Measurements from ENCODE around the gene TMEM214.

TMEM214 gene

GRCh38 chr2:27032495-27033252 lies at the start of gene TMEM214:
TSS of gene TMEM214 (plus strand) at chr2:27032965. CDS start at chr2:27033016, 51 bp downstream.
- peak; percentile 74 for DNase-seq

DNA sequence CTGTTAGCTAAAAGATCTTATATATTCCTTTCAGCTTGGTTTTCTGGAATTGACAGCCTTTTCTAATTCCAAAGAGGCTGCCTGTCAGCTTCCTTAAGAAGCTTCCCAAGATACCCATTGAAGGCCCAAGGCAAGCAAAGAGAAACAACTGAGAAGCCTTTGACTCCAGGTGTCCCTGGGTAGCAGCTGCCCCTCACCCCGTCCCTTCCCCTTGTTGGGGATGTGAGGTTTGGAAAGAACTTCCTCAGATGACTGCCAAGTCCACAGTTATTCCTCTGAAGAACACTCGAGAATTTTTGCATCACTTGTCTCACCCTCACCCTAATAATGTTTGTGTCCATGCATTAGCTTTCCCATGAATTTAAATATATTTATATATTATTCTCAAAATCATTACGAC lies 49.0 kb upstream of the TMEM214 start:
- no peak for DNase-seq

- no peak for DNase-seq
Measured at GRCh38 chr2:26985807-26986206, 47.0 kb upstream of the TMEM214 start.

DNA sequence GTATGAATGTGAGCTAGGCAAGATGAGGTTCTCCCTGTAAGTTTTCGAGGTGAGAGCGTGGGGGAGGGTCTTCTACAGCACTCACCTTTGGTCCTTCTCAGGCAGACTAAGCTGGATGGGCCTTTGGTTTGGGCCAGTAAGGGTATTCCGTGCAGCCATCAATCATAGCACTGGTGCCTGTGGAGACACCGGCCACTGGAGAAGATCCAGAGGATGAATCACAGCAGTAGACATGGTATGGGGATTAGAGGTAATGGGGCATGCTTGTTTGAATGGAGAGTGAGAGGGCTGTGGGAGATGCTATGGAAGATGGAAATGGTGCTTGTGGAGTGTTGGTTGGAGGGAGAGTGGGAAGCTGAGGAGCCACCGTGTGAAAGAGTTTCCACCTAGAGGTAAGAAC lies 46.2 kb upstream of the TMEM214 start:
- DNase-seq = no peak

- no peak for DNase-seq
Measured at GRCh38 chr2:26988058-26988860, 44.5 kb upstream of the TMEM214 start.

GRCh38 chr2:26989156-26989555 lies 43.6 kb upstream of the TMEM214 start:
- DNase-seq = no peak

DNA sequence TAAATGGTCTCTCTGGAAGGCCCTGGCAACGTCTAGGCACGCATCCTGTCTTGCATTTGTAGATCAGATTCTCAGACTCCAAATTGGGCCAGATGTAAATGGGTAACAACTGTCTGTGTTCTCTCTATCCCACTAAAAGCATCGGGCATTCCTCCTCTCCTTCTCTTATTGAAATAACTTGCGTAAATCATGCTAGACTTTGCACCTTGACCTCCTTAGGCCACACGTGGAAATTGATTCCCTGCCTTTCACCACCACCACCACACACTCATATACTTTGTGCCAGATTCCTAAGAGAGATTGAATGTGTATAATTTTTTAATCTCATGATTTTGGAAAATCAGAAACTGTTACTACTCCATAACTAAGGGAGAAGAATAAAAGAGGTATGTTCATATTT lies 41.0 kb upstream of the TMEM214 start:
- no peak for DNase-seq

- no peak for DNase-seq
Measured at GRCh38 chr2:26993768-26994167, 39.0 kb upstream of the TMEM214 start.

DNA sequence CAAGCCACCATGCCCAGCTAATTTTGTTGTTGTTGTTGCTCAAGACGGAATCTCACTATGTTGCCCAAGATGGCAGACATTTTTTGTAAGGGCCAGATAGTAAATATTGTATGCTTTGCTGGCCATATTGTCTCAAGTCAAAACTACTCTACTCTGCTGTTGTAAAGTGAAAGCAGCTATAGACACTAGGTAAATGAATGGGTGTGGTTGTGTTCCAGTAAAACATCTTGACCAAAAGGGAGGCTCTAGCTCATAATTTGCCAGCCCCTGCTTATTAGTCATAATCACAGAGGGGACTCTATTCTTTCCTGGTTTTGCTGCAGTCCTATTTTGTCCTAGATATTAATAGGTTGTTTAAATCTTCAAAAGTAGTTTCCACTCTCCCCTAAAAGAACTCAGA lies 37.8 kb upstream of the TMEM214 start:
- DNase-seq = no peak

GRCh38 chr2:26997394-26997793 lies 35.4 kb upstream of the TMEM214 start:
- DNase-seq = no peak

- no peak for DNase-seq
Measured at GRCh38 chr2:26998323-26998722, 34.4 kb upstream of the TMEM214 start.

- no peak for DNase-seq
Measured at GRCh38 chr2:27000228-27000627, 32.5 kb upstream of the TMEM214 start.

DNA sequence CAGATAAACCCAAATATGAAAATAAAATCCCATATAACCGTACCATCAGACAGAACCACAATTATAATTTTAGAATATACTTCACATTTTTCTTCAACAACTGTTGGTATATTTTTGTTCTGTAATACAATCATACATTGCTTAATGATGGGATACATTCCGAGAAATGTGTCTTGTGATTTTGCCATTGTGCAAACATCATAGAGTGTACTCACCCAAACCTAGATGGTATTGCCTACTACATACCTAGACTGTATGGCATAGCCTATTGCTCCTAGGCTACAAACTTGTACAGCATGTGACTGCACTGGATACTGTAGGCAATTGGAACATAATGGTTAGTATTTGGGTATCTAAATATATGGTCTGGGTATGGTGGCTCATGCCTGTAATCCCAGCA lies 31.8 kb upstream of the TMEM214 start:
- no peak for DNase-seq

GRCh38 chr2:27001950-27002349 lies 30.8 kb upstream of the TMEM214 start:
- no peak for DNase-seq

DNA sequence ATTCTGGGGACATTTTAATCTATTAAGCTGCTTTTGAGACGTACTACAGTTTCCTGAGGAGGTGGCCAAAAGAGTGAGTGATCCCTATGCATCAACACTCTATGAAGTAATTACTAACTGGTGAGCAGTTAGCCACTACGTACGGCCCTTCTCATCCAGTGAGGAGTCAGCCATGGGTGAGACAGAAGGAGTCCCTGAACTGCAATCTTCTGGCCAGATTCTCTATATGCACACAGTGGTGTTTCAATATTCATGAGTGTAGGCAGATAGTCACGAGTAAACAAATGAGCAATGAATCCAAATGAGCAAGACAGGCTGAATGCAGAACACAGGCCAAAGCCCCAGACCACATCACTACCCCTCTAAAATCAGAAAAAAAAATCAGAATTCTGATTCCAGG lies 29.8 kb upstream of the TMEM214 start:
- no peak for DNase-seq

DNA sequence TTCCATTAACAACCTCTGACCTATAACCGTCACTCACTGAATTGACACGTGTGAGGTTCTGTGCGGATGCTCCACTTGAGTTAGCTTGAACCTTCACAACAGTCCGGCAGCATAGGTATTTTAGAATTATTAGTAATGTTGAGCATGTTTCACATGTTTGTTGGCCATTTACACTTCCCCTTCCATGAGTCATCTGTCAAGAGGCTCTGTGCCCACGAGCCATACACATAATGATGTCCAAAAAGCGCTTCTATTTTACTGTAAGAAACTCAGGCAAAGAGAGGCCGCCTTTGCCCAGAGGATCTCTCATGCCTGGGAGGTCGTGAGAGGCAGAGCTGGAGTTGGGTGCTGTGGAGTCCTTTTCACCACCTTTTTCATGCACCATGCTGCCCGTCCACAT lies 28.9 kb upstream of the TMEM214 start:
- no peak for DNase-seq

GRCh38 chr2:27006602-27007415 lies 26.0 kb upstream of the TMEM214 start:
- no peak for DNase-seq

DNA sequence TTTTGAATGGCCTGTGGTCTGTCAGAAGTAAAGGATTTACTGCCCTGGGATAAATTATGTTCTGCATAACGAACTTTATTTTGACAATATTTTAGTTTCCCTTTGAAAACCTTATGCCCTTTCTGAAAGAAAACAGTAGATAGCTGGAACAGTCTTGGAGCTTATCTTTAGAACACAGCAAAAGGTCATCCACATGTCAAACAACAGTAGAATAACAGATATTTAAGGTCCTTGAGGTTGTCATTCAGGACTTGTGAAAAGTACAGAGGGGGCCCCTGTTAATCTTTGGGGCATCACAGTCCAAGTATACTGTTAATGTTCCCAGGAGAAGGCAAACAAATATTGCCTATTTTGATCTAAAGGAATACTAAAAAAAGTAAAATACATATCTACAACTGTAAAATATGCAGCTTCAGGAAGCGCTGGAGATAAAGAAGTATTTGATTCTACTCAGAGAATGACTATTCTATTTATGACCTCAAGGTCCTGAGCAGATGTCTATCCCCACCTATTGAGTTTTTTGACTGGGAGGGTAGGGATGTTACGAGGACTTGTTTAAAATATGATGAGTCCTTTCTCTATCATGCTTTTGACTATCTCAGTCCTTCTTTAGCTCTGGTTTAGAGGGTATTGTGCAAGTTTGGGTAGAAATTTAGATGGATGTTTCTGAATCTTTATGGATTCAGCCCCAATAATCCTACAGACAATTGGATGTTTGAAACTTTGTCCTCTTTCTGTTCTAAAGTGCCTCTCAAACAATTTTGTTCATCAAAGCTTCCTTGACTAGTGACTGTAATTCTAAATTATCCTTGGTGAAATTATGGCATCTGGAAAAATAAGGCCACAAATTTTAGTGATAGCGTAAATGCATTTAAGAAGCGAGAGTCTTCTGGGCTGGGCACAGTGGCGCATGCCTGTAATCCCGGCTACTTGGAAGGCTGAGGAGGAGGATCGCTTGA lies 25.1 kb upstream of the TMEM214 start:
- DNase-seq = no peak

DNA sequence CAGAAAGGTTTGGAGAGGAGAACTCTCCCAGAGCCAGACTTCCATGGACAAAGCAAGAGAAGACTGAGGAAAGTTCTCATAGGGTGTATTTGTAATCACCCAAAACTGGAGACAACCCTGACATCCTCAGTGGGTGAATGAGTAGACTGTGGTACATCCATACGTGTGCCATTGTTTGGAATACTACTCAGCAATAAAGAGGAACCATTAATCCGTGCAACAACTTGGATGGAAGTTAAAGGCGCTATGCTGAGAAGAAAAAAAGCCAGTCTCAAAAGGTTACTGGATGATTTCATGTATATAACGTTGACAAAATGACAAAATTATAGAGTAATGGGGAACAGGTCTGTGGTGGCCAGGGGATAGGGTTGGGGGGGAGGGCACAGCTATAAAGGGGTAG lies 24.1 kb upstream of the TMEM214 start:
- no peak for DNase-seq

- no peak for DNase-seq
Measured at GRCh38 chr2:27009083-27009482, 23.7 kb upstream of the TMEM214 start.

GRCh38 chr2:27009716-27010115 lies 23.0 kb upstream of the TMEM214 start:
- no peak for DNase-seq

GRCh38 chr2:27010139-27010538 lies 22.6 kb upstream of the TMEM214 start:
- DNase-seq = no peak
